DMS 273 (cell line): Measurements from ENCODE around the gene GNA15.

Experiments used
- DNase-seq: peaks from one replicate; lab custom pipeline; 2025; ENCODE audit not compliant: unreplicated experiment; lab: John Stamatoyannopoulos, UW

The GNA15 gene

GRCh38 chr19:3105641-3106508, 30.0 kb upstream of the GNA15 start:
- DNase-seq = no peak

- no peak for DNase-seq
These were observed 29.2 kb upstream of the GNA15 start for GRCh38 chr19:3106509-3107141.

- no peak for DNase-seq
These were observed 28.2 kb upstream of the GNA15 start for GRCh38 chr19:3107658-3108057.

GRCh38 chr19:3108775-3109174, 27.1 kb upstream of the GNA15 start:
- peak; percentile 87 for DNase-seq

- no peak for DNase-seq
These were observed 26.3 kb upstream of the GNA15 start for GRCh38 chr19:3109491-3109890.

GRCh38 chr19:3110126-3110825, 25.6 kb upstream of the GNA15 start:
- DNase-seq = no peak

- no peak for DNase-seq
These were observed 24.1 kb upstream of the GNA15 start for GRCh38 chr19:3111586-3112247.

GRCh38 chr19:3112375-3113099, 23.3 kb upstream of the GNA15 start:
- no peak for DNase-seq

GRCh38 chr19:3113100-3114017, 22.5 kb upstream of the GNA15 start:
- no peak for DNase-seq

GRCh38 chr19:3114018-3114726, 21.7 kb upstream of the GNA15 start:
- DNase-seq = no peak

- DNase-seq = no peak
These were observed 21.0 kb upstream of the GNA15 start for GRCh38 chr19:3114811-3115210.

- no peak for DNase-seq
These were observed 20.4 kb upstream of the GNA15 start for GRCh38 chr19:3115411-3115810.

GRCh38 chr19:3115916-3116602, 19.8 kb upstream of the GNA15 start:
- DNase-seq = no peak

GRCh38 chr19:3116621-3117020, 19.2 kb upstream of the GNA15 start:
- no peak for DNase-seq

GRCh38 chr19:3117716-3118115, 18.1 kb upstream of the GNA15 start:
- no peak for DNase-seq

- DNase-seq = no peak
These were observed 17.4 kb upstream of the GNA15 start for GRCh38 chr19:3118232-3119070.

GRCh38 chr19:3119071-3119595, 16.7 kb upstream of the GNA15 start:
- DNase-seq = no peak
